HG02763 (cell line): Measurements from ENCODE around the gene GNAO1.

Source experiments
- ATAC-seq: cut with Tn5 transposase; IDR thresholded peaks from one replicate; pipeline ENCODE4 v1.9.1; 2021; ENCODE audit warnings: mild to moderate bottlenecking, moderate library complexity; ENCODE audit not compliant: unreplicated experiment

The GNAO1 gene

GRCh38 chr16:56263711-56264608 is 72.7 kb downstream of the GNAO1 start:
- no peak for ATAC-seq

- no peak for ATAC-seq
These were observed 73.3 kb downstream of the GNAO1 start for GRCh38 chr16:56264609-56264972.

DNA sequence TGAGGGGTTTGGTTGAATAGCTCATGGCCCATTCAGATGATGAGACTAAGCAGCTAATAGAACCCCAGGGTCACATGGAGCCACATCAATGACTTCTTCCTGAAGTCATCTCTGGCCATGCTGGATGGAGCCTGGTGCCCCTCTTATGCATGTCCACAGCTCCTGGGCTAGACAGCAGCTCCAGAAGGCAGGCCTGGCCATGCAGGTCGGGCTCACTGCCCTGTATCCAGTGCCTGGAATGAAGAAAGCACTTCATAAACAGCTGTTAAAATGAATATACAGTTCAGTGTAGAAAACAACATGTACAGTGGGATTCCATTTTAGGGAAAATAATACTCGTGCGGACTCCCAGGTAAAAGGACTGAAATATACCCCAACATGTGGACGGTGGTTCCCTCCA is 73.9 kb downstream of the GNAO1 start:
- ATAC-seq, result no peak

DNA sequence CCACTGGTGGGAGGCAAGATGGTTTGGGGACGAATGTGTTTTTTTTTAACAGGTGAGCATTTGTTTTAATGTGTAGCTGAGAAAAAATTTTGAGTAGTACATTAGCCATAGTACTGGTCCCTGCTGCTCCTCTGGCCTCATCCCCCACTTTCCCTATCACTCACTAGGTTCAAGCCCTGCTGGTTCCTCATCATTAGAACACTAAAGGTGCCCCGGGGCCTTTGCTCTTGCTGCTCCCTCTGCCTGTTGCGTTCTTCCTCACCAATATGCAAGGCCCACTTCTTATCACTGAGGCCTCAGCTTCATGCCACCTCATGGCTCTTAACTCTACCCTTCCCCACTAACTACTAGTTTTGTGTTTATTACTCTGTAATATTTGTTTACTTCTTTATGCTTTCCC is 74.5 kb downstream of the GNAO1 start:
- ATAC-seq, result no peak

- ATAC-seq, result no peak
These were observed 75.6 kb downstream of the GNAO1 start for GRCh38 chr16:56266641-56267607.

GRCh38 chr16:56267888-56268287 is 76.6 kb downstream of the GNAO1 start:
- no peak for ATAC-seq

DNA sequence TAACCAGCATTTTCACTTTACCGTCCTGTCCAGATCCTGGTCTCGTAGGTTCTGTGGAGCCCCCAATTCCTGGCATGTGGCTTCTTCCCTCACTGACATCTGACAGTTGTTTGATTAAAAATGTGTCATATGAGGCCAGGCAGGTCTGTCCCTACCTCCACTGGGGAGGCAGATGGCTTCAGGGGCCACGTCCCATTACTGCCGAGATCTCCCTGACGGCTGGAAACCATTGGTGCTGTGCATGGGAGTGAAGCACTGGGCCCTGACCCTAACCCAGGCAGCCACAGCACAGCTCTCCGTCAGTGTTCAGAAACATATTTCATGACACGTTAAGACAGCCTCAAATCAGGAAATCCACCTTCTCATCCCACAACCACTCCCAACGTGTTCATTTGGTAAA is 77.5 kb downstream of the GNAO1 start:
- no peak for ATAC-seq

GRCh38 chr16:56269281-56269680 is 78.0 kb downstream of the GNAO1 start:
- no peak for ATAC-seq

- no peak for ATAC-seq
These were observed 78.8 kb downstream of the GNAO1 start for GRCh38 chr16:56269811-56270684.

- no peak for ATAC-seq
These were observed 79.5 kb downstream of the GNAO1 start for GRCh38 chr16:56270828-56271227.

DNA sequence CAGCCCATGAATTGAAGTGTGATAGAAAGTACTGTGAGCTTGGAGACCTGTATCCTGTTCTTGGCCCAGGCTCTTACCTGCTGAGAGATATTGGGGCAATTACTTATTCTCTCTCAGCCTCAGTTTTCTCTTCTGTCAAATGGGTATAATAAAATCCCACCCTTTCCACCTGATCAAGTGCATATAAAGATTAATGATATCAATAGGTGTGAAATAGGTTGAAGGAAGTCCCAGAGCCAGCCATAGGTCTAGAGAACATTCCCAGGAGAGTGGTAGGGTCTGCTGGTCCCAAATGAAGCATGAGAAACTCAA is 81.2 kb downstream of the GNAO1 start:
- no peak for ATAC-seq

GRCh38 chr16:56273615-56274014 is 82.3 kb downstream of the GNAO1 start:
- ATAC-seq, result no peak

DNA sequence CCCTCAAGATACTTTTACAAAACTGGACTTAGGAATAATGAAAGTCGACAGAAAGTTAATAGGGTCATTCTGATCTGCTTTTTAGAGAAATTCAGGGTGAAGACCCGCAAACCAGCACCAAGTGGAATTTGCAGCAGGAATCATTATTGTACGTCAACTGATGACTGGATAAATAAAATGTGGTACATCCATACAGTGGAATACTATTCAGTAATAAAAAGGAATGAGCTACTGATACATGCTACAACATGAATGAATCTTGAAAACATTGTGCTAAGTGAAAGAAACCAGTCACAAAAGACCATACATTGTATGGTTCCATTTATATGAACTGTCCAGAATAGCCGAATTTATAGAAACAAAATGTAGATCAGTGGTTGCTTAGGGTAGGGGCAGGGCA is 83.1 kb downstream of the GNAO1 start:
- no peak for ATAC-seq

DNA sequence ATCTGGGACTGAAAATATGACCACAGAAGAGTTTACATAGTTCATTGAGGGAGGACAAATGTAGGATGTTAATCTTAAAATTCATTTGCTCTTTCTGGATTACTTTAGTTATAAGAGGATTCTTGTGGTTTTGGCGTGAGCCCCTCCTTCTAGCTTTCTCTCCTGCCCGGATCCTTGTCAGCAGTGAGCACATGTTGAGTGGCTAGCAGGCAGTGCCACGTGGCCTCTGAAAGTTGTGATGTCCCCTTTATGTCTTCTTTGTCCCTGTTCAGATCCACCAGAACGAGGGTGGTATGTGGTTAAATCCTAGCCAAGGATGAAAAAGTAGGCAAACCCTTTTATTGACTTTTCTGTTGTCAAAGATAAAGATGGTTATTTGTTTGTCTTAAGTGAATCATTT is 83.8 kb downstream of the GNAO1 start:
- ATAC-seq, result no peak

DNA sequence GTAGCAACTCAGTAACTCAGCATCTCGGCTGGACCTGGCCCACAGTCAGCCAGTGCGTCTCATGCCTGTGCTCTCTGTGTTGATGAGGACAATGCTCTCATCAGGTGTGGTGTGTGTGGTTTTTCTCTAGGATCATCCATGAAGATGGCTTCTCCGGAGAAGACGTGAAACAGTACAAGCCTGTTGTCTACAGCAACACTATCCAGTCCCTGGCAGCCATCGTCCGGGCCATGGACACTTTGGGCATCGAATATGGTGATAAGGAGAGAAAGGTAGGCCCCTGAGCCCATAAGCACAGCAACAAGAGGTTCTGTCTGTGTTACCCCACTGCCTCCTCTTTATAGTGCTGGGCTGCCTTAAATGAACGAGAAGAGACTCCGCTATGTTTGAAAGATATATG is 84.5 kb downstream of the GNAO1 start:
- no peak for ATAC-seq

GRCh38 chr16:56277075-56277474 is 85.8 kb downstream of the GNAO1 start:
- no peak for ATAC-seq

- no peak for ATAC-seq
These were observed 87.0 kb downstream of the GNAO1 start for GRCh38 chr16:56278196-56278855.

DNA sequence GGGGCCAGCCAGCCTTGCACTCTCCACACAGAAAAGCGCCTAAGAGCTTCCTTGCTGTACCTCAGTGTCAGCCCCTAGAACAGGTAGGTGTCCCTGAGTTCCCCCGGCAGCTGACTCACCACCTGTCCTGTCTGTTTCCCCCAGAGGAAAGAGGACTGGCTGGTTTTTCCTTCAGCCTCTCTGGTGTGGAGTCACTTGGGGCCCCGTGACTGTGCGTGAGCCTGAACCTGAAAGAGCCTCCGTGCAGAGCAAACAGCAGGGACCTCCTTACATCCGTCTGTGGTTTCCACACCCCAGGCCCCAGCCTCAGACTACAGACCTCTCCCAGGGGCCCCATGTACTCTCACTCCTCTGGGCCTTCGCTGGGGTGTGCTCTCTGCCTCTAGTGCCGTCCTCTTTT is 87.8 kb downstream of the GNAO1 start:
- ATAC-seq, result no peak

DNA sequence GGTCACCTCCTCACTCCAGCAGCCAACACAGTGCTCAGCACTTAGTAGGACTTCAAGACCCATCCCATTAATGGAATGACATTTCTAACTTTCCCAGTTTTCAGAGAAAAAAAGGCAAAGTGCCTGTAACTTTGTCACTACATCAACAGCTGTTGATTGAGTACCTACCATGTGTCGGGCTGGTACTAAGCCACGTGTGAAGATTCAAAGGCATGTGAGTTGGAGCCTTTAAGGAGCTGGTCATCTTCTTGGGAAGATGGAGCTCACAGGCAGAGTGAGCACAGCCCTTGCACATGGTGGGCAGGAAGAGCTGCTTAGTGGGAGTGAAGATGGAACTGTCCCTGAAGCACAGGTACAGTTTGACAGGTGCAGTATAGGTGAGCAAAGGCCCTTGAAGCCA is 88.6 kb downstream of the GNAO1 start:
- no peak for ATAC-seq

DNA sequence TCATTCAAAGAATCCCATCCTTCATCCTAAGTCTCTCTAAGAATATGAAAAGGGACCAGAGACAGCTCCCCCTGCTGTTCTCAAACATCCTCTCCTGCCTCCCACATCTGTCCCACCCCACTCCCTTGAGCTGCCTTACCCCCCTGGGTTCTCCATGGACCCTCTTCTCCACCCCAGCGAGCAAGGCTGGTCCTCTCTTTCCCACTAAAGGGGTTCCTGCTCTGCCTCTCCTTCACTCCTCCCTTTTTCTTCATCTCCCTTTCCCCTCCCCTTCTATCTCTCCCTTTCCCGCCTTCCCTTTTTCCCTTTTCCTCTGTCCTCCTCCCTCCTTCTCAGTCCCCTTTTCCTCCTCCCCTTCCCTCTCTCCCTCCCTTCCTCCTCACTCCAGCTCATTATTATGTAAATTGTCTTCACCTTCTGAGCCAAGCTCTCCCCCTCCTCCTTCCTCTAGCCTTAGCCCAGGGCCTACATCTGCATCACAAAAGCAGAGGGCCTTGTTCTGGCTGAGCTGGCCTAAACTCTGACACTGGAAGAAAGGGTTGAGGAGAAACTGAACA is 90.0 kb downstream of the GNAO1 start:
- ATAC-seq, result no peak
